CD4-positive, alpha-beta memory T cell (primary cell): Measurements from ENCODE around the gene MSI2. TPM values are rescaled to one million over a fixed set of nuclear protein-coding genes. Genes with fewer than 3 reads are reported as not detected.

ENCODE experiments used
- CTCF ChIA-PET: fragments of 350-600 bp; sonication (Branson Sonifier 250); formaldehyde crosslinking; loops from one replicate; lab custom pipeline; 2021; ENCODE audit warnings: inconsistent platforms; ENCODE audit not compliant: partially characterized antibody; lab: Charles Lee
- POLR2A ChIA-PET: fragments of 350-600 bp; sonication (Branson Sonifier 250); formaldehyde crosslinking; loops from one replicate; lab custom pipeline; 2021; ENCODE audit not compliant: partially characterized antibody; lab: Charles Lee
- DNase-seq, 5 donors: peaks; one replicate each; pipeline versions ENCODE4 v3.0.0 to v3.0.0-alpha.2; 2020 to 2022; ENCODE audit warnings: mixed read lengths in 1 of 5
- H3K27ac ChIP-seq: one replicate; pipeline ENCODE4 v1.7.0; 2013; ENCODE audit warnings: low read depth, low read length
- H3K27me3 ChIP-seq: 2 replicates; pipeline ENCODE4 v1.7.0; 2013; ENCODE audit warnings: mild to moderate bottlenecking, low read length, moderate library complexity; ENCODE audit not compliant: insufficient read depth
- H3K36me3 ChIP-seq: 2 replicates; pipeline ENCODE4 v1.7.0; 2013; ENCODE audit warnings: mild to moderate bottlenecking, low read length, moderate library complexity; ENCODE audit not compliant: insufficient read depth
- H3K4me1 ChIP-seq: 2 replicates; pipeline ENCODE4 v1.7.0; 2013; ENCODE audit warnings: mild to moderate bottlenecking, low read length, moderate library complexity; ENCODE audit not compliant: insufficient read depth
- H3K4me3 ChIP-seq, 2 donors: one replicate each; pipeline ENCODE4 v1.7.0; 2013; ENCODE audit warnings: low read length in 2 of 2, mild to moderate bottlenecking in 1 of 2
- H3K9me3 ChIP-seq, 2 donors: one replicate each; pipeline ENCODE4 v1.7.0; 2013; ENCODE audit warnings: low read length in 2 of 2, control low read depth in 1 of 2; ENCODE audit not compliant: control insufficient read depth in 1 of 2
- H3K27ac Mint-ChIP-seq, 7 donors: one replicate each; pipeline ENCODE4 v1.8.0; 2020 to 2021; ENCODE audit warnings: mixed read lengths in 7 of 7, mild to moderate bottlenecking in 6 of 7, inconsistent platforms in 3 of 7, moderate library complexity in 3 of 7
- H3K27me3 Mint-ChIP-seq, 2 donors: one replicate each; pipeline ENCODE4 v1.8.0; 2020 to 2021; ENCODE audit warnings: mixed read lengths in 2 of 2
- H3K36me3 Mint-ChIP-seq, 2 donors: one replicate each; pipeline ENCODE4 v1.8.0; 2020 to 2021; ENCODE audit warnings: mixed read lengths in 2 of 2, inconsistent platforms in 1 of 2, mild to moderate bottlenecking in 1 of 2
- H3K4me1 Mint-ChIP-seq, 4 donors: one replicate each; pipeline ENCODE4 v1.8.0; 2020 to 2021; ENCODE audit warnings: mixed read lengths in 4 of 4, mild to moderate bottlenecking in 1 of 4
- H3K4me3 Mint-ChIP-seq, 8 donors: one replicate each; pipeline ENCODE4 v1.8.0; 2020 to 2021; ENCODE audit warnings: mixed read lengths in 8 of 8, mild to moderate bottlenecking in 7 of 8, moderate library complexity in 6 of 8, inconsistent platforms in 3 of 8
- H3K9me3 Mint-ChIP-seq, 8 donors: one replicate each; pipeline ENCODE4 v1.8.0; 2020 to 2021; ENCODE audit warnings: mixed read lengths in 8 of 8, mild to moderate bottlenecking in 5 of 8, inconsistent platforms in 3 of 8, moderate library complexity in 1 of 8
- intact Hi-C: fragments of 100-400 bp; cut with micrococcal nuclease; formaldehyde crosslinking; loops from one replicate; pipeline ENCODE4 v1.15.1; 2023
- polyA plus RNA-seq, 2 donors: library from polyadenylated mRNA; unstranded; fragments of 300-500 nt; fragmentation: Illumina TruSeq; gene quantifications; one replicate each; pipeline ENCODE4 v1.2.3, GENCODE V29; 2021
- total RNA-seq, 2 experiments: library from RNA; stranded (reverse); gene quantifications; one replicate each; pipeline ENCODE4 v1.2.3, GENCODE V29; 2021

The MSI2 gene
- total and polyA plus RNA-seq, 4 experiments from 2014 or later: 2.1 to 110 (median 55.3) TPM

GRCh38 chr17:57404073-57404472, 147.8 kb downstream of the MSI2 start:
- peaks cover 22% of the 10 kb centered on the region for H3K36me3 ChIP-seq
- Mint-ChIP-seq H3K36me3 (peaks cover 45 to 48% of the 10 kb centered on the region in 2 donors), H3K27ac (peak overlapping the region in 3 of 7 donors; percentile 6 to 75 (median 18)), H3K9me3 (peaks cover 0 to 3% (median 0%) of the 10 kb centered on the region in 8 donors), H3K4me3 (no peak overlapping the region), H3K27me3 (no peaks in the 10 kb centered on the region), H3K4me1 (peaks cover 17 to 46% (median 31%) of the 10 kb centered on the region in 4 donors)
- H3K9me3 ChIP-seq: no peaks in the 10 kb centered on the region
- no peak for DNase-seq
- peaks cover 30% of the 10 kb centered on the region for H3K4me1 ChIP-seq
- POLR2A ChIA-PET: no interaction called here
- no peak overlapping the region for H3K4me3 ChIP-seq
- CTCF ChIA-PET: interaction anchor here (2.0 kb wide), 1 partner anchor 36 kb away, joined by 8 read pairs; no protein-coding TSS in a partner anchor
- intact Hi-C loops: no loop called here
- H3K27me3 ChIP-seq: no peaks in the 10 kb centered on the region
- H3K27ac ChIP-seq: no peak overlapping the region

DNA sequence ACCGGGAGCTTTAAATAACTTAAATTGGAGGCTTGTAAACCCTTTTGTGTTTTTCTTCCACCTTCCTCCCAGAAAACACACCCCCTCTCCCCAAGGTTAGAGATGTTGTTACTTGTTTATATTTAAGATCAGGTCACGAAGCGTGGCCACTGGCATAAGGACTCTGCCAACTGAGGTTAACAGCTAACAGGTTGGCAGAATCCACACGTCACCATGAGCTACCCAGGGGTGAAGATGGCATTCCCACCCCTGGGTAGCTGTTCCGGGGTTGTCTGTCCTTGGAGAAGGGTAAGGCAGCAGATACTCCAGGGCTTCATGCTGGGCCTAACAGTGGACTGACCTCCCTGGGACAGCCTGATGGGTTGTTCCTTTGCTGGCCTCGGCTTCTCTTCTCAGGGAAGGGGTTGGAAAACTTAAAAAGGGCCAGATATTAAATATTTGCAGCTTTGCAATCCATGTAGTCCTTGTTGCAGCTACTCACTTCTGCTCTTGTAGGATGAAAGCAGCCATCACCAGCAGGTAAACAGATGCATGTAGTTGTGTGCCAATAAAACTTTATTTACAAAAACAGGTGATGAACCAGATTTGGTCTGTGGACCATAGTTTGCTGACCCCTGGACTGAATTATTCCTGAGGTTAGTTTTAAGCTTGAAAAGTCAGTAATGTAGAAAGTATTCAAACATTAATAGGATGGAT, 148.6 kb downstream of the MSI2 start:
- DNase-seq: no peak
- Histone ChIP-seq H3K4me3 (no peak overlapping the region), H3K27me3 (no peaks in the 10 kb centered on the region), H3K27ac (no peak overlapping the region), H3K9me3 (no peaks in the 10 kb centered on the region), H3K36me3 (peaks cover 22% of the 10 kb centered on the region), H3K4me1 (peaks cover 30% of the 10 kb centered on the region)
- Mint-ChIP-seq H3K27ac (peak overlapping the region in 1 of 7 donors; percentile 14), H3K36me3 (peaks cover 45 to 48% of the 10 kb centered on the region in 2 donors), H3K9me3 (peaks cover 0 to 3% (median 0%) of the 10 kb centered on the region in 8 donors), H3K27me3 (no peaks in the 10 kb centered on the region), H3K4me3 (no peak overlapping the region), H3K4me1 (peaks cover 19 to 52% (median 32%) of the 10 kb centered on the region in 4 donors)
- ChIA-PET CTCF (interaction anchor here (1.0 to 2.0 kb wide), 3 partner anchors 35 to 267 kb away, joined by 3 to 8 read pairs (median 3); no protein-coding TSS in a partner anchor), POLR2A (no interaction called here)
- intact Hi-C loops: no loop called here

GRCh38 chr17:57405491-57406072, 149.3 kb downstream of the MSI2 start:
- Histone ChIP-seq H3K27ac (no peak overlapping the region), H3K27me3 (no peaks in the 10 kb centered on the region), H3K4me3 (no peak overlapping the region), H3K36me3 (peaks cover 22% of the 10 kb centered on the region), H3K9me3 (no peaks in the 10 kb centered on the region), H3K4me1 (peaks cover 30% of the 10 kb centered on the region)
- no peak overlapping the region for H3K27ac Mint-ChIP-seq
- H3K4me3 Mint-ChIP-seq: no peak overlapping the region
- POLR2A ChIA-PET: no interaction called here
- peaks cover 40 to 44% of the 10 kb centered on the region in 2 donors for H3K36me3 Mint-ChIP-seq
- DNase-seq: no peak
- H3K27me3 Mint-ChIP-seq: no peaks in the 10 kb centered on the region
- CTCF ChIA-PET: interaction anchor here (1.0 to 2.0 kb wide), 3 partner anchors 35 to 267 kb away, joined by 3 to 8 read pairs (median 3); no protein-coding TSS in a partner anchor
- intact Hi-C loops: no loop called here
- peaks cover 19 to 52% (median 31%) of the 10 kb centered on the region in 4 donors for H3K4me1 Mint-ChIP-seq
- no peaks in the 10 kb centered on the region for H3K9me3 Mint-ChIP-seq

- Histone ChIP-seq H3K27me3 (no peaks in the 10 kb centered on the region), H3K9me3 (no peaks in the 10 kb centered on the region), H3K27ac (no peak overlapping the region), H3K4me1 (peaks cover 30% of the 10 kb centered on the region), H3K4me3 (no peak overlapping the region), H3K36me3 (peaks cover 19% of the 10 kb centered on the region)
- Mint-ChIP-seq H3K4me3 (peak overlapping the region in 3 of 8 donors; percentile 3 to 43 (median 11)), H3K27me3 (no peaks in the 10 kb centered on the region), H3K4me1 (peaks cover 18 to 52% (median 31%) of the 10 kb centered on the region in 4 donors), H3K36me3 (peaks cover 33 to 37% of the 10 kb centered on the region in 2 donors), H3K27ac (peak overlapping the region in 3 of 7 donors; percentile 2 to 61 (median 3)), H3K9me3 (no peaks in the 10 kb centered on the region)
- intact Hi-C loops: no loop called here
- ChIA-PET CTCF (interaction anchor here (0.6 to 2.2 kb wide), 5 partner anchors 34 to 715 kb away, joined by 3 to 8 read pairs (median 3); no protein-coding TSS in a partner anchor), POLR2A (no interaction called here)
- DNase-seq: no peak
Observed at GRCh38 chr17:57406131-57406980, 150.0 kb downstream of the MSI2 start.

DNA sequence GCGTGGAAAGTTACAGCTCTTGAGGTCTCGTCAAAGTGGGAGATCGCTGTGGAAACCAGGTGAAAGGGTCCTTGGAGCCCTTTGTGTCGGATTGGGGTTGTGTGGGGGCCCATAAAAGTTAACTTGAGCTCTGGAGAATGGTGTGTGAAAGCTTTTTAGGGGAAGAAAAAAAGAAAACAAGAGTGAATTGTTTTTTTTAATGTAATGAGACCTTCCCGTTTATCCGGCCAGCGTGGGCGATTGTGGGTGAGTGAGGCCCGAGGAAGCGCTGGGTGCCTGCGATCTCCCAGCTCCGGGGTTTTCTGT, 150.6 kb downstream of the MSI2 start:
- H3K27me3 ChIP-seq: no peaks in the 10 kb centered on the region
- peaks cover 30% of the 10 kb centered on the region for H3K4me1 ChIP-seq
- peaks cover 15% of the 10 kb centered on the region for H3K36me3 ChIP-seq
- DNase-seq: no peak
- H3K4me3 ChIP-seq: no peak overlapping the region
- POLR2A ChIA-PET: no interaction called here
- Mint-ChIP-seq H3K27me3 (no peaks in the 10 kb centered on the region), H3K36me3 (peaks cover 31 to 32% of the 10 kb centered on the region in 2 donors), H3K4me3 (peak overlapping the region in 4 of 8 donors; percentile 3 to 43 (median 8)), H3K9me3 (no peaks in the 10 kb centered on the region), H3K4me1 (peaks cover 18 to 52% (median 31%) of the 10 kb centered on the region in 4 donors), H3K27ac (peak overlapping the region in 4 of 7 donors; percentile 26 to 77 (median 58))
- H3K9me3 ChIP-seq: no peaks in the 10 kb centered on the region
- intact Hi-C loops: no loop called here
- no peak overlapping the region for H3K27ac ChIP-seq
- CTCF ChIA-PET: interaction anchor here (0.6 to 2.2 kb wide), 3 partner anchors 158 to 715 kb away, joined by 3 to 7 read pairs (median 3); no protein-coding TSS in a partner anchor

DNA sequence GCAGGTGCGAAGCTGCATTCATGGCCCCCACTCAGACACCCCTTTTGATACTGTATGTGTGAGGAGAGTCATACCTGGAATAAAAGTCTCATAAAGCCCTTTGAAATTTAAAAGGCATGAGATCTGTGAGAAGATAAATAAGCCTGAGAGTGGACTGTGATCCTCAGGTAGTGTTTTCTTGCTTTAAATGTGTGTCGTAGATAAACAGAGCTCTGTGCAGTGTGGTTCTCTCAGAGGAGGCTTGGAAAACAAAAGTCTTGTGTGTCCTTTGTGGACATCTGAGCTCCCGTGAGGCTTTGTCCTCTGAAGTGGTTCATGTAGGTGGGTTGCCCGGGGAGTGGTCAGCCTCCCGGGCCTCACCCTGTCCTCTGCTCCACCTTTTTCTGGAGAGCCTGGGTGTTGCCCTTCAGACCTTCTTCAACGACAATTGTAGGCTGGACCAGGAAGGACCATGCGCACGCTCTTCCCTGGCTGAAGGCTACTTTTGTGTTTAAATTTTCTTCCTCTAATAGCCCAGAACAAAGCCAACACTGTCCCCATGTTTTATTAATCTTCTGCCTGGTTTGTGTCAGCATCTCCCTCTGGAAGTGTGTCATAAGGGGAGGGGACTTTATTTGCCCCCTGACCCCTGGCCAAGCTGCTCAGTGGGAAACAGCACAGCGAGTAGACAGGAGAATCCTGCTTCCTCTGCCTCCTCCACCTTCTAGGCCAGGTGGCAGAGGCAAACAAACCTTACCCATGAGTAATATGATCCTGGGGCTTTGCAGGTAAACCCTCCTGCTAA, 151.2 kb downstream of the MSI2 start:
- intact Hi-C loops: no loop called here
- POLR2A ChIA-PET: no interaction called here

More for the DNA sequence above, 151.2 kb downstream of the MSI2 start:
- Histone ChIP-seq H3K4me3 (no peak overlapping the region), H3K36me3 (peaks cover 10% of the 10 kb centered on the region), H3K4me1 (peaks cover 30% of the 10 kb centered on the region), H3K27me3 (no peaks in the 10 kb centered on the region), H3K27ac (no peak overlapping the region), H3K9me3 (no peaks in the 10 kb centered on the region)
- Mint-ChIP-seq H3K36me3 (peaks cover 26 to 31% of the 10 kb centered on the region in 2 donors), H3K27me3 (no peaks in the 10 kb centered on the region), H3K27ac (peak overlapping the region in 4 of 7 donors; percentile 26 to 77 (median 58)), H3K4me1 (peaks cover 18 to 49% (median 31%) of the 10 kb centered on the region in 4 donors), H3K4me3 (peak overlapping the region in 4 of 8 donors; percentile 11 to 43 (median 26)), H3K9me3 (no peaks in the 10 kb centered on the region)
- no peak for DNase-seq
- CTCF ChIA-PET: interaction anchor here (0.6 to 2.2 kb wide), 2 partner anchors 165 to 714 kb away, joined by 3 to 7 read pairs; no protein-coding TSS in a partner anchor
